Activated naive CD4-positive, alpha-beta T cell treated with Interleukin-2 at 50 U/mL for 16 hours (primary cell): ENCODE measurements around the gene IL1RAPL2.
"Not testable (repeated sequence)": the region's sequence is repeated elsewhere in the genome, so short reads cannot be mapped to it uniquely, and the experiment has no call there.

Experiments used
- DNase-seq: peaks from one replicate; pipeline ENCODE4 v3.0.0-alpha.2; 2020

IL1RAPL2 gene

DNA sequence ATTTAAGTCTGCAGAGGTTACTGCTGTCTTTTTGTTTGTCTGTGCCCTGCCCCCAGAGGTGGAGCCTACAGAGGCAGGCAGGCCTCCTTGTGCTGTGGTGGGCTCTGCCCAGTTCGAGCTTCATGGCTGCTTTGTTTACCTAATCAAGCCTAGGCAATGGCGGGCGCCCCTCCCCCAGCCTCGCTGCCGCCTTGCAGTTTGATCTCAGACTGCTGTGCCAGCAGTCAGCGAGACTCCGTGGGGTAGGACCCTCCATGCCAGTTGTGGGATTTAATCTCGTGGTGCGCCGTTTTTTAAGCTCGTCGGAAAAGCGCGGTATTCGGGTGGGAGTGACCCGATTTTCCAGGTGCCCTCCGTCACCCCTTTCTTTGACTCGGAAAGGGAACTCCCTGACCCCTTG is 111.5 kb downstream of the IL1RAPL2 start:
- DNase-seq: not testable (repeated sequence)

DNA sequence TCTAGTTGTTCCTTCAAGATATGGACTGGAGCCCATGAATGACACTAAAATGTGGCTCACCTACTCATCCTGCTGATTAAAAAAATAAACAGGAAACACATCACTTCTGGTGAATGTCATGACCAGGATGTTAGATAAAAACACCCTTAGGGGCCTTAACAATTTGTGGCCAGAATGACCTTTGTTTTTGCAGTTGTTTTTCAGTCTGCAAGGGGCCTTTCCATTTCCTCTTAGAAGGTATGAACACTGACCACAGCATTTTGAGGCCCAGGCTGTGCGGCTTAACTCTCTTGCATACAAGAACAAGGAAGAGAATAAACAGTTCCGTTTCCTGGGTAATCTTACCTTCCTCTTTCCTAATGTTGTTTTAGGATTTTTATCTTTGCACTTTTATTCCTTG is 113.2 kb downstream of the IL1RAPL2 start:
- DNase-seq: no peak

DNA sequence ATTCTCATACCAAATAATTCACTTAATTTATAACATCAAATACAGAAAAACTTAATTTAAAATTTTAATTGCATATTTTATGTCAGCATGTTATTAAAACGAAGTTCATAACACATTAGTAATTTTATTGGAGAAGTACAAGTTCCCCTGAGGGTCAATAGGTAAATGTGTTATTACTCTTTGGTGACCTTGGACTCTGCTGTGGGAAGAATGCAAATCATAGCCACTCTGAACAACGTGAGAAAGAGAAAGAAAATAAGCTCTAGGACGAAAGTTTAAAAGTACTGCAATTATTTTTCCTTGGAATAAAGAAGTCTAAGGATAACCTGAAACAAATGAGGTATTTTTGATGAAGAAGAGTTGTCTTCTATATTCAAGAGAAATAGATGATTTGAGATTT is 115.2 kb downstream of the IL1RAPL2 start:
- no peak for DNase-seq

DNA sequence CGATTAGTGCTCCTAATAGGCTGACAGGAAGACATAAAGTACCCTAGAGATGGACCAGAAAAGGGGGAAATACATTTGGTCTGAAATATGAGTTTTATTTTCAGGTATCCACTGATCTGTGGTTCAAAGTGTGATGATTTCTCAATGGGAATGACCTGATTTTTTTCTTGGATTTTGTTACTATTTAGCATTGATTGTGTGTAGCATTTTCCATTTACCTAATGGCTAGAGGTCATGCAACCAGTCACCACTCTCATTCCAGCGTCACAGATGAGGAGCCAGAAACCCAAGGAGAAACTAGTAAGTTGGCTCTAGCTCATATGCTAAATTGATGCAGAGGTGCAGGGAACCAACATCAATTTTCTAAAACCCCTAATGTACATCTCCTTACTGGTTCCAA is 118.1 kb downstream of the IL1RAPL2 start:
- DNase-seq: no peak

DNA sequence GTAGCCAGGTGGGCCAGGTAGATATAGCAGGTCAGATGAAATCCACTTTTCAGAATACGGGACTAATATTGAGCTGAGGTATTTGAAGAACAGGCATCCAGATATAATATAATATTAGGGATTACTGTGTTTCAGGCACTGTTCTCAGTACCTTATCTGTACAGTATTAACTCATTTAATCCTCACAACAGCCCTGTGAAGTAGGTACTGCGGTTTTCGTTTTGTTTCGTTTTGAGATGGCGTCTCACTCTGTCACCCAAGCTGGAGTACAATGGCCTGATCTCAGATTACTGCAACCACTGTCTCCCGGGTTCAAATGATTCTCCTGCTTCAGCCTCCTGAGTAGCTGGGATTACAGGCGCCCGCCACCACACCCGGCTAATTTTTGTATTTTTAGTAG is 129.6 kb downstream of the IL1RAPL2 start:
- no peak for DNase-seq

DNA sequence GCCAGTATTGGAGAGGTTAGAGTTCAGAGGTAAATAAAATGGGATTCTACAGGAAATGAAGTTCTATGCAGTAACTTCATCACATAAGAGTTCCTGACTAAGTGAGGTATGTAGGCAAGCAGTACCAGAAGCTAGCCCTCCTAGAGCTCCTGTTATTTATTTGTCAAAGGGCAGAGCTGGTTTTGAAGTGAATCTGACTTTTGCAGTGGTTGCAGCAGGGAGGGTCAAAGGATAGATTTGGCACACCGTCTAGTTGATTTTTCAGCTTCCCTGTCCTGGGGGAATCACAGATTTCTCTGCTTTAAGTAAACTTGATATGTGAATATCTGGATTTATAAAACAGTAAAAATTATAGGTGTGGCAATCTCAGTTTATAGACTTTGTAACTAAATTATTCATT is 130.7 kb downstream of the IL1RAPL2 start:
- DNase-seq: no peak

DNA sequence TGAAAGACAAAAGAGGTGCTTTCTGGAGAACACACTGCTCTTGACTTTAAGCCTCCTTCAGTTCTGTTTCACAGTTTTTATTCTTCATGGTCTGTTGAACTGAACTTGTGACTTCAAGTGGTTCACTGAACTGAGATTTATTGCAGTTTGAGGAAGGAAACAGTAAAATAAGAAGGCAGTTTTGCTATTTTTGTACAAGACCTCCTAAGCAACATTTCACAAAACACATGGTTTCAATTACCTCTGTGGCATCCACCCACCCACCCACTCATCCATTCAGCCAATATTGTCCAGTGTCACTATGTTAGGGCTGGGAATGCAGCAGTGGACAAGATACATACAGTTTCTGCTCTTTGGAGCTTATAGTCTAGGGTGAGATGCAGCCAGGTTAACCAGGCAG is 131.3 kb downstream of the IL1RAPL2 start:
- DNase-seq: no peak

DNA sequence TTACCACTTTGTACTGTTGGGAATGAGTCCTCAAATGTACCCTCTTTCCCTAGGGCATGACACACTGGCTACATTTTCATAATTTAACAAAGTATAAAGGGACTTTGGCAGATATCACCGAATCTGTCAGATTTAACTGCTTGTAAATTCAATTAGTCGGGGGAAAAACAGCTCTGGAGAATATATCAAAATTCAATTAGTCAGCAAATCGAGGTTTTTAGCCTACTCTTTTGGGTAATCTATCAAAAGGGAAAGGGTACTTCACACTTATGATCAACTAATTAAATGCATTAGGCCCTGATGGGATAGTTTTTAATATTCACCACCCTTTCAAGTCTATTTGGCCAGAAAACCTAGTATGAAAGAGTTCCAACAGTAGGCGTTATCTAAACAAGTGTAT is 141.0 kb downstream of the IL1RAPL2 start:
- no peak for DNase-seq

DNA sequence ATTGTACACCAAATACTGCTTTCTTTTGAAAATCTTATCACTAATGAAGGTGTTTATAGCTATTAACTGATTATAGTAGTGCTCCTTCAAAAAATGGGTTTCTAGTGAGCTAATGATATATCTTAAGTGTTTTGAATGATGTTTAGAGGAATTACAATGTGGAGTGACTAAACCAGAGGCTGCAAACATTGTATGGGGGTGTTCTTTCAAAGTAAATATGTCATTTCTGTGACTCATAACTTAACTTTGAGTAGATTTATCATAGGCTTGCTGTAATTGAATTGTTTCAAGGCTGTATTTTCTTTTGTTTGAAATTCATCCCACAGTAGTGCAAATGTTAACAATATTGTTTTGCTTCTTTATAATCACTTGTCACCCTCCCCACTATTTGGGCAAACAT is 141.6 kb downstream of the IL1RAPL2 start:
- no peak for DNase-seq

DNA sequence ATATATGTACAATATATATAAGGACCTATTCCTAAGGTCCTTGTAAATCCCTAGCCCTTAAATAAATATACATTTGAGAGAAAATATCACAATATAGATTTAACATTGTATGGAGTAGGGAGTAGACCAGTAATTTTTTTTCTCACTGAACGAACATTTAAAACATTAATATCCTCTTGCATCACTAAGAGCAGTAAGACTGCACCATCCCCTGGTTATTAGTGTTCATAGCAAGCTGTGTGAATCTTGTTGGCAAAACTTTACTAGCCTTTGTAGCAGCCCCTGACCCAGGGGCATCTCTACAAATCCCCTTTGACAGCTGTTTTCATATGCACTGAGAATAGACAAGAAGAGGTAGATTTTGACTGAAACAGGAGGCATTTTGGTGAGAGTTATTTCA is 146.5 kb downstream of the IL1RAPL2 start:
- no peak for DNase-seq

DNA sequence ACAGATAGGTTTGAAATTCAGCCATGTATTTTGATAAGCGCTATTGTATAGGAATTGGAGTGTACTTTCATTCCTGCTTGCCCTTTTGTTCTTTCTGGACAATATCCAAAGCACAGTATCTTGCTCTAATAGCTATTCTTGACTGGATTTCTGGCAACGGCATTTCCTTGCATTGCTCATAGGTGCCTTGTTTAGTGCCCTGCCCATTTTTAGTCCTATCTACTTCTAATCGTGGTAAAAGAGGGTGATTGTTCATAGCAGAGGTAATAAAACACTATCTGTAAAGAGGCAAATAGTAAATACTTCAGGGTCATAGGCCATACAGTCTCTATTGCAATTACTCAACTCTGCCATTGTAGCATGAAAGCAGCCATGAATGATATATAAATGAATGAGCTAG is 155.9 kb downstream of the IL1RAPL2 start:
- no peak for DNase-seq

DNA sequence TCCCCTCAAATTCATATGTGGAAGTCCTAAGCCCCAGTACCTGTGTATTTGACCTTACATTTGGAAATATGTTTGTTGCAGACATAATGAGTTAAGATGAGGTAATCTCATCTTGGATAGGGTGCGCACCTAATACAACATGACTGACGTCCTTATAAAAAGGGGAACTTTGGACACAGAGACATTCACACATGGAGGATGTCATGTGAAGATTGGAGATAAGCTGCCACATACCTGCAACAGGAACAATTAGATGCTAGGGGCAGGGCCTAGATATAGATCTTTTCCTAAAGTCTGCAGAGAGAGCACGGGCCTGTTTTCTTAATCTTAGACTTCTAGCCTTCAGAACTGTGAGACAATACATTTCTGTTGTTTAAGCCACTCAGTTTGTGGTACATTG is 162.5 kb downstream of the IL1RAPL2 start:
- no peak for DNase-seq

DNA sequence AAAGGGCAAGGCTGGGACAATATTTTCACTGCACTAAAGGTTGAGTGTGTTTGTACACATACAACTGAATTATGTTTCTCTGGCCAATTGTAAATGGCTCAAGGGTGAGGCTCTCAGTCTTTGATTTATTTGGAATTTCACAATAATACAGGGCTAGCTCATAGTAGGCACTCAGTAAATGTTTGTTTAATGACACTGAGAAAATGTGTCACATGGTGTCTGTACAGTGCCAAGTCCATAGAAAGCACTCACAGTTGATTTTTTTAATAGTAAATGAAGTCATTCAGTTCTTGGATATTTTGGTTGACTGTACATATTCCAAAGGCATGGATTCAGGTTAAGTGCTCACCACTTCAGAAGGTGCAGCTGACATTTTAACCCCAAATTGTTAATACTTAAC is 176.4 kb downstream of the IL1RAPL2 start:
- no peak for DNase-seq

DNA sequence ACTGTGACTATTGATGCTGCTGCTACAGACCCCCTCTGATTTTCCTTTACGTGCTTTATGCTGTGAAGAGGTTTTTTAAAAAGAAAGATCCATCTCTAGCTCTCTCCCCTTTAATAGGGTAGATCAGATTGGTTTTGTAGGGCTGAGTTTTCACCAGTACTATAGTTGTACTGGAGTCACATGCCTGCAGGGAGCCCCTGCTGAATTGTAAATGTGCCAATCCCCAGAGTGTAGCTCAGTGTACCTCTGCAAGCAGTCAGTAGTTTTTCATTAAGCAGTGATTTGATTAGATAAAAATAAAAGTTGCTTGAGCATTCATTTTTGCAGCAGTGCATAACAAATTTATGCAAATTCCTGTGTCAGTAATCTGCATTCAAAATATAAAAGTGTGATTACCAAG is 179.2 kb downstream of the IL1RAPL2 start:
- DNase-seq: no peak

DNA sequence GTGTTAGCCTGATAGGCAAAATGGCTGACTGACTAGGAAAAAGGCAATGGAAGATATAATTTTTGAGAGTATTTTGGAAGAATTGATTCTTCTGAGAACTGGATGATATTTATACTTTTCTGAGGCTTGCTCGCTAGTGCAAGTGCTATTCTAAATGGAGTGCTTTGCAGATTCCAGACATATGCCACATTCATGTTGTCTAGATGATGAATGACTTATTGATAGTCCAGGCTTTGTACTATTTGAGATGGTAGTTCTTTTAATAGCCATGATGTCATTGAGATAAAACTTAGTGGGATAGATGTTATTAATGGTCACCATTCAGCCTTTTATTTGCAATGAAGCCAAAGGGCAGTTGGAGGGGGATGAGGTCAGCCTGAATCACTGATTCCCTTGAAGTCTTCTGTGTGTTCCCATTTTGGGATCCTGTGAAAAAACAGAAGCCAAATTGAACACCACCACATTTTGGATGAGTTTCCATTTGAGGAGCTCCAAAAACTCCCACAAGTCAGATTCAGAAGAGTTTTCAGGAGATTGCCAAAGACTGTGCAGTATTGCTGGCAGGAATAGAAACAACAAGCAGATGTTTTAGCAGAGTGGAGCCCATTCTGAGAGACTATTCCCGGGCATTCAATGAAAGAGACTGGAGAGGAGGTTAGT is 184.1 kb downstream of the IL1RAPL2 start:
- no peak for DNase-seq

DNA sequence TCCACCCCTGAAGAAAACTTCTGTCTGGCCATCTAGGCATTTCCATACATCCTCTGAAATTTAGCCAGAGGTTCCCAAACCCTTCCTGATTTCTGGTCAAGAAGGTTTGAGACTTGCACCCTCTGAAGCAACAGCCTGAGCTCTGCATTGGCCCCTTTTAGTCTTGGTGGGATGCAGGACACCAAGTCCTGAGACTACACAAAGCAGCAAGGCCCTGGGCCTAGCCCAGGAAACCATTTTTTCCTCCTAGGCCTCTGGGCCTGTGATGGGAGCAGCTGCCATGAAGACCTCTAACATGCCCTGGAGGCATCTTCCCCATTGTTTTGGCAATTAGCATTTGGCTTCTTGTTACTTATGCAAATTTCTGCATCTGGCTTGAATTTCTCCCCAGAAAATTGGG is 196.6 kb downstream of the IL1RAPL2 start:
- no peak for DNase-seq

DNA sequence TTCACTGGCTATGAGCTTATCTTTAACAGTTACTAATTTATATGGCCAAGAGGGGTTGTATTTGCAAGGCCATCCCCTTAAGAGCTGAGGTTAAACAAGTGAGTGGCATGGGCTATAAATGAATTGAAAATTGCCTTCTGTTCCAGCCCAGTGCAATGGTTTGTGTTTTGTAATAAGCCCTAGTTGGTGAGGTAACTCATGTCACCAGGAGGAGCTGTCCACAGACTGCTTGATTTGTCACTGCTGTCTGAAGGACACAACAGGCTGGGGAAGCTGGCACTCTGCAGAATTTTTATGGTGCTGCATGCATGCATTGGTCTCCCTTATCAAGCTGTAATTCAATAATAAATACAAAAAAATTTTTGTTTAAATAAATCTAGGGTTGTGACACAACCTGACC is 223.8 kb downstream of the IL1RAPL2 start:
- DNase-seq: no peak

DNA sequence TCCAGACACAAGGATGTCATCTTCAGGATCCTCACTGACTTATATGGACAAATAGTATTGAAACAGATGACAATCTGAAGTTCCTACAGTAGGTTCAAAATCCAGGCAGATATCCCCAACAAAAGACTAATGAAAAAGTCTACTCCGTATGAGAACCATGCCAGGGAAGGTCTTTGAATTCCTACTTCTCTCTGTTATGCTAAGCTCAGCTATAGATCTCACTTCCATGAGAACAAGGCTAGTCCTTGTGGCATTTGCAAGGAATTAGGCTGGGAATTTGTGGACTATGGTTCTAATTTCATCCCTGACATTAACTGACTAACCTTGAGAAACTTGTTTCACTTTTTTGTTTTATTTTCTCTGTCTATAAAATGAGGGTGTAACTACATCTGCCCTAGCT is 229.8 kb downstream of the IL1RAPL2 start:
- DNase-seq: no peak

DNA sequence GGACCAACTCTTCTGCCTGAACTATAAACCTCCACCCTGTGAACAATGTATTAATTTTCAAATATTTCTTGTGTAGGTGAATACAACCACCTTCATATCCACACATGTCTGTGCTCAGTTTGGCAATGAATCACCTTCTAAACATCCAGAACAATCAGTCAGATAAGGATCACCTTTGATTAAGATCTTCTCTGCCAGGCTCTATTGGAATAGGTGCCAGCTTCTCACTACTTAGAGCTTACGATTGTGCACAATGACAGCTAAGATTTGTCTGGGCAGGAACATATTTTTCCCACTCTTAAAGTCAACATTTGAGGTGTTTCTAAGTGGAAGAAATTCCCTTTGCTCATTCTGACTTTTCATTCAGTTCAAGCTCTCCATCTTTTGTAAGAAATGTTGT is 237.2 kb downstream of the IL1RAPL2 start:
- DNase-seq: no peak

DNA sequence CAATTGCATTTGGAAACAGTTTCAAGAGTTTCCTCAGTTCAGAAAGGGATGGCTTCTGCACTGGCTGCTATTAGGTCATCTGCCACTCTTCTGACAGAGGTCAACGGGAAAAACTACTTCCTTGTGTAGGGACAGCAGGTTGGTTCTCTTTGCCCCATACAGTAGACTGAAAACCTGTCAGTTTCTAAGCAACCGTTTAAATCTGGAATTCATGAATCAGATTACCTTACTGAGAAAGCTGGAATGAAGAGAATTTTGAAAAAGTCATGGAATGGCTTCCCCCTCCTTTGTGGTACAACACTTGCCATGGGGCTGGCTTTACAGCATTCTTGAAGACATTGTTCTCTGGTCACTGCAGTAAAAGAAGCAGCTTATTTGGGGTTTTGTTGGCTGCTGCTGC is 240.3 kb downstream of the IL1RAPL2 start:
- no peak for DNase-seq

DNA sequence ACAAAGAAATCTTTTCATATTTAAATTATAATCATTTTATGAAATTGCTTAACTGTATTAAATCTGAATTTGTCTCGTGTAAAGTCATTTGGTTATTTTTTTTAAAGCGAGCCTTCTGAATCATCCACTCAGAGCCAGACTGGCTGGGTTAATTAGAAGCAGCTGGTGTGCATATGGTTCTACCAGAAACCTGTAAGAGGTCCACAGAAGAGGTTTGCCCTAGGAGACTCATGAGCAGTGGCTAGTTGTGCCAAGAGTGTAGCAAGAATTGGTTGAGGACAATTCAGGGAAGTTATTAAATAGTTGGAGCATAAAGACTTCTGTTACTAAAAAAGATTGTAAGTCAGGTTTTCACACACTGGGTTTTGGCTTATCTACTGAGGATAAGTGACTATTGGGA is 267.4 kb downstream of the IL1RAPL2 start:
- no peak for DNase-seq

DNA sequence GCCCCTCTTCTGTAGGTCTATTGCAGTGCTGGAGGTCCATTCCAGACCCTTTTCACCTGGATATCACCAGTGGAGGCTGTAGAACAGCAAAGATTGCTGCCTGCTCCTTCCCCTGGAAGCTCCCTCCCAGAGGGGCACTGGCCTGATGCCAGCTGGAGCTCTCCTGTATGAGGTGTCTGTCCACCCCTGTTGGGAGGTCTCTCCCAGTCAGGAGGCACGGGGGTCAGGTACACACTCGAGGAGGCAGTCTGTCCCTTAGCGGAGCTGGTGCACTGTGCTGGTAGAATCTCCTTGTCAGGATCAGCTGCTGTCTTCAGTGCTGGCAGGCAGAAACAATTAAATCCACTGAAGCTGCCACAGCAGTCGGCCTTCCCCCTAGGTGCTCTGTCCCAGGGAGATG is 276.6 kb downstream of the IL1RAPL2 start:
- DNase-seq: no peak

DNA sequence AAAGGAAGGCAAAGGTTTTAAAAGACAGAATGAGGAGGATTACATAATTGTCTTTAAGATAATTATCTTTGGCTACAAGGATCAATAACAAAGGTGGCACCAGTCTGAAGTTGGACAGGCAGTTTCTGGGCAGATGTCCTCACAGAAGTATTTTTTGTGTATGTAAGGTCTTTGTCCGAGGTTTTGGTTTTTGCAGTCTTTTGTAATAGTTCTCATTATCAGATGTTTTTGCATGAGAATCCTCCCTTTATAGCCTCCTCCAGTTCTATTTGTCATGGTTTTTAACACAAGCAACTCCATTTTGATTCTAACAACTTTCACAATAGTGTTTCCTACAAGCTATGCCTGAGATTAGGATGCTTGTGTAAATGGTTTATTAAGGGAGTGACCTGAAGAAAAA is 286.2 kb downstream of the IL1RAPL2 start:
- no peak for DNase-seq

DNA sequence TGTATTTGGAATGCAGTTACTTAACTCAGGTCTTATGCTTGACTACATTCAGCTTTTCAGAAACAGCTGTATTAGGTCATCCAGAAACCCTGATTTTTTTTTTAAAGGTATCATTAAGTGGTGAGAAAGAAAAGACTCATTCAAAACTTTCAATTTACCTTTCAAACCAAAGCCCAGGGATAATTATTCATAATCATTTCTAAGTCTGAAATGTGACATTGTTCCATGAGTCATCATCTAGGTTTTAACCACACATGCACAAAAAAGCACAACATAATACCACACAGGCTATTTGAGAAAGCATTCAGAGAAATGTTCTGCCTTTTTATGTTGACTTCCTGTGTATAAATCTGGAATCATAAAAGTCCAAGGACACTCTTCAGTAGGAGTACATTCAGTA is 288.2 kb downstream of the IL1RAPL2 start:
- no peak for DNase-seq

DNA sequence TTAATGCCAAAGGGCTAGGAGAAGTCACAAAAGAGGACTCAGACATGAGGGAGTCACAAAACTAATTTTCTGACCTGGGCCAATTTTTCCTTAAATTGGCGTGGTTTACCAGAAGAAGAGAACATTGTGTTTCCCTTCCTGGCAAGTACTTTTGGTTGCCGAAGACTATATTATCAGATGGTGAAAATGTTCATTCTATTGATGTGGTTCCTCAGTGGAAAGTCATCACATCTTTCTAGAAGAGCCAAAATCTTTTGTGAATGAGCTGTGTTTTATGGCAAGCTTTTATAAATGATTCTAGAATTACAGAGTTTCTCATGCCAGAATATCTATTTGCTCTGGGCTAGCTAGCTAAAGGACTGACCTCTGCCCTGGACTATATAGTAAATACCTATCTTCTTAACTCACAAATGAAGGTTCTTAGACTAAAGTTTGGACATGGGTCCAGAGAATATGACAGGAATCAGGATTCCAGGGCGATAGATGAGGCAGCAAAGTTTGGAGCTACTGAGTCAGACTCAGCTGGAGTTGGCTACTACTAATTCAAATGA is 288.9 kb downstream of the IL1RAPL2 start:
- DNase-seq: no peak

DNA sequence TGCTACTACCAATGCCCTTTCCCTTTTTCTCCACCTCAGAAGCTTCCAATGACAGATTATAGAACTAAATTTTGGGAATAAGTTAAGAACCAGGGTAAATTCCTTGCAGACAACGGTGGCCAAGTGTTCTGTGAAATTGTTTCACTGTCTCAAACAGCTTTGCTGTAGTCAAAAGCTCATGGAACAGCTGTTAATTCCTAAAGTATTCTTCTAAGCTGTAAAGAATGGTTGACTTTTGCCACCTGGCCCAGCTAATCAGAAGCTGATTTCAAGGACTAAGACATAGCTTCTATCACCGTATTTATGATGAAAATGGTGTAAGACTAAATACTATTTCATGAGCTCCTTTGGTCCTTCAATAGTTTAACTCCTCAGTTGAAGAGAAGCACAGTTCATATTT is 297.5 kb downstream of the IL1RAPL2 start:
- no peak for DNase-seq
